Stomach (tissue), 9 donors: ENCODE results near the gene DGAT2. TPM values are rescaled to one million over a fixed set of nuclear protein-coding genes. Genes with fewer than 3 reads are reported as not detected.

Experiments
- DNase-seq, 2 donors: peaks; one replicate each; pipeline versions ENCODE4 v3.0.0 to v3.0.0-alpha.2; 2013 to 2019
- H3K27ac ChIP-seq, 5 donors: fragments of 200-600 bp in 4 of 5; sonication (generic) in 4 of 5; one replicate each; pipeline ENCODE4 v1.5.1; 2013 to 2019; ENCODE audit warnings: mild to moderate bottlenecking in 1 of 5, moderate library complexity in 1 of 5
- H3K27me3 ChIP-seq, 3 donors: fragments of 200-600 bp; sonication (generic); one replicate each; pipeline ENCODE4 v1.5.1; 2017 to 2019; ENCODE audit warnings: mixed run types in 1 of 3
- H3K36me3 ChIP-seq, 4 donors: fragments of 200-600 bp; sonication (generic); 1 replicate in 3 of 4; 2 replicates in 1 of 4; pipeline ENCODE4 v1.5.1; 2016 to 2019
- H3K4me1 ChIP-seq, 4 donors: fragments of 200-600 bp; sonication (generic); one replicate each; pipeline ENCODE4 v1.5.1; 2016 to 2019
- H3K4me3 ChIP-seq, 4 donors: fragments of 200-600 bp; sonication (generic) in 3 of 4; one replicate each; pipeline ENCODE4 v1.5.1; 2016 to 2019; ENCODE audit warnings: mild to moderate bottlenecking in 1 of 4
- H3K9me3 ChIP-seq, 4 donors: fragments of 200-600 bp; sonication (generic); one replicate each; pipeline ENCODE4 v1.5.1; 2016 to 2019
- EP300 ChIP-seq: sonication (generic); formaldehyde crosslinking; IDR thresholded peaks from one replicate; pipeline ENCODE4 v1.6.1; 2017; ENCODE audit warnings: antibody characterized with exemption
- POLR2A ChIP-seq, 4 donors: fragments of 450-650 bp; IDR thresholded peaks; one replicate each; pipeline ENCODE4 v1.6.1; 2016; ENCODE audit warnings: antibody characterized with exemption in 4 of 4, control low read depth in 2 of 4, mild to moderate bottlenecking in 1 of 4, moderate library complexity in 1 of 4
- POLR2AphosphoS5 ChIP-seq, 3 donors: sonication (generic); formaldehyde crosslinking; IDR thresholded peaks; one replicate each; pipeline ENCODE4 v1.6.1; 2016; ENCODE audit warnings: antibody characterized with exemption in 3 of 3
- WGBS, 5 donors: extraction: QIAGEN DNeasy Blood & Tissue Kit in 3 of 5; methylation state at CpG; one replicate each; pipeline versions ENCODE4 v1.1.5 to v1.1.7; 2013 to 2018; 5-methylcytosine and 5-hydroxymethylcytosine counted together
- intact Hi-C: fragments of 100-400 bp; cut with DNase I; formaldehyde crosslinking; loops from one replicate; pipeline ENCODE4 v1.15.1; 2023; ENCODE audit warnings: low total_unique reads
- polyA plus RNA-seq, 3 donors: library from polyadenylated mRNA; stranded (reverse); fragments of 200-250 nt; gene quantifications; one replicate each; pipeline ENCODE4 v1.2.3, GENCODE V29; 2013
- total RNA-seq, 5 donors: library from RNA; depleted of rRNA; stranded (reverse); fragments of >200 nt; gene quantifications; one replicate each; pipeline versions ENCODE4 v1.1.0 to v1.2.3, GENCODE V29; 2014 to 2016
- TF ChIP-seq, protein P1 (sequence below), 7 experiments: fragments of 450-650 bp in 4 of 7; fragments of 200-600 bp in 3 of 7; sonication (generic) in 3 of 7; IDR thresholded peaks; one replicate each; pipeline ENCODE4 v1.5.1; 2016 to 2019; ENCODE audit warnings: antibody characterized with exemption in 7 of 7, control low read depth in 2 of 7, mild to moderate bottlenecking in 1 of 7
- donor health status: healthy with polysubstance abuse.
- donor health status: Bipolar disorder and iron deficiency.
- donor health status: healthy.

DGAT2 gene
- total and polyA plus RNA-seq, 8 donors, result 0.45 to 16.1 (median 3.7) TPM; not detected in 2

DNA sequence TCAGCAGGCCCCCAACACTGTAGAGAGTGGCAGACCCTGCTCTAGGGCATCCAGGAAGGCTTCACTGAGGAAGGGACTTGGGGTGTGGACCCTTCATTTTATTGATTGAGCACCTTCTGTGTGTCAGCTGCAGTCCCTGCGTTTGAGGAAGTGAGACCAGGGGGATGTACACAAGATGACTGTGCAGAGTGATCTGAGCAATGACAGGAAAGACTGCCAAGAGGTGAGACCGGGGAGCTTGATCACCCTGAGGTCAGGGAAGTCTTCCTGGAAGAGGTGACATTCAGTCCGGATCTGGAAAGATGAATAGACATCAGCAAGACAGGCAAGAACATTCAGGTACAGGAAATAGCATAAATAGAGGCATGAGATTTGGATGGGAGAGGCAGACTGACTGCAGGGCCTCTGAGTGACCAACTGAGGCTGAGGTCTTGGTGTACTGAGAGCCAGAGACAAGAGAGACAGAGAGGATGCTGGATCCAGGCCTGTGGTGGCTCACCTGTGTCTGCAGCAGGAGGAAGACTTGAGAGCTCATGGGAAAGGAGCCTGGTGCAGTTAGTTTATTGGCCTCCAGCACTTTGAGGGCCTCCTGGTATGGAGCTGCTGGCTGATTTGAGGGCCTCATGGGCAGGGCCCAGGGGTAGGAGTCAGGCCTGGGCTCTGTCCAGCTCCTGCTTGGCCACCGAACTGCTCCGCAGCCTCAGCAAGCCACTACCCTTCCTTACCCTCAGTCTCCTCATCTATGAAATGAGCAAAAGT is 5.2 kb downstream of the DGAT2 start:
- H3K9me3 ChIP-seq, result no peaks in the 10 kb centered on the region
- peaks cover 0 to 9% (median 2%) of the 10 kb centered on the region in 3 donors for H3K27me3 ChIP-seq
- H3K36me3 ChIP-seq, result no peaks in the 10 kb centered on the region
- H3K4me3 ChIP-seq, result no peak overlapping the region
- intact Hi-C loops, result no loop called here
- WGBS, 5 donors, result 74 to 87% (median 76%) methylated on average over 4 to 5 of the region's 5 CpGs
- H3K4me1 ChIP-seq, result peaks cover 5 to 9% (median 7%) of the 10 kb centered on the region in 4 donors
- peak overlapping the region in 2 of 5 donors; percentile 53 to 62 for H3K27ac ChIP-seq
- no peak for TF ChIP-seq POLR2A (IDR thresholded peaks at IDR 0.05)
- TF ChIP-seq, protein P1, sequence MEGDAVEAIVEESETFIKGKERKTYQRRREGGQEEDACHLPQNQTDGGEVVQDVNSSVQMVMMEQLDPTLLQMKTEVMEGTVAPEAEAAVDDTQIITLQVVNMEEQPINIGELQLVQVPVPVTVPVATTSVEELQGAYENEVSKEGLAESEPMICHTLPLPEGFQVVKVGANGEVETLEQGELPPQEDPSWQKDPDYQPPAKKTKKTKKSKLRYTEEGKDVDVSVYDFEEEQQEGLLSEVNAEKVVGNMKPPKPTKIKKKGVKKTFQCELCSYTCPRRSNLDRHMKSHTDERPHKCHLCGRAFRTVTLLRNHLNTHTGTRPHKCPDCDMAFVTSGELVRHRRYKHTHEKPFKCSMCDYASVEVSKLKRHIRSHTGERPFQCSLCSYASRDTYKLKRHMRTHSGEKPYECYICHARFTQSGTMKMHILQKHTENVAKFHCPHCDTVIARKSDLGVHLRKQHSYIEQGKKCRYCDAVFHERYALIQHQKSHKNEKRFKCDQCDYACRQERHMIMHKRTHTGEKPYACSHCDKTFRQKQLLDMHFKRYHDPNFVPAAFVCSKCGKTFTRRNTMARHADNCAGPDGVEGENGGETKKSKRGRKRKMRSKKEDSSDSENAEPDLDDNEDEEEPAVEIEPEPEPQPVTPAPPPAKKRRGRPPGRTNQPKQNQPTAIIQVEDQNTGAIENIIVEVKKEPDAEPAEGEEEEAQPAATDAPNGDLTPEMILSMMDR (IDR thresholded peaks at IDR 0.05), result no peak
- DNase-seq, result peak in 1 of 2 donors; percentile 32

DNA sequence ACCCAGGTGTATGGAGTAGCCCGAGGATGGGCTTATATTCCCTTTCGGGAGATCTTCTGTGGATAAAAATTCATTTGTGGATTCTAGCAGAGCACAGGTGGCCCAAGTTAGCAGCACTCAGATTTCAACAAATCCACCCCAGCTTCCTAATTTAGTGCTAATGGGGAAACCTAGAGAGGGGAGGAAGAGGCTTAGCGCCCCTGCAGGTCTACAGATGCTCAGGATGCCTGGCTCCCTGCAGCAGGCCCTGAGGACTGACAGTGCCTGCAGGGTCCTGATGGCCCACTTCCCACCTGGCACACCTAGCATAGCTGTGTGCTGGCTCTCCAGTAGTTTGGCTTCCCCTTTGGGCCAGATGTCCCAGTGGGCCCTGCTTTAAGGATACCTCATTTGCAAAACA is 6.5 kb downstream of the DGAT2 start:
- H3K27ac ChIP-seq, result no peak overlapping the region
- TF ChIP-seq, protein P1 (IDR thresholded peaks at IDR 0.05), result no peak
- TF ChIP-seq POLR2AphosphoS5 (IDR thresholded peaks at IDR 0.05) (no peak), EP300 (no peak), POLR2A (IDR thresholded peaks at IDR 0.05) (no peak)
- H3K4me3 ChIP-seq, result no peak overlapping the region
- no peaks in the 10 kb centered on the region for H3K9me3 ChIP-seq
- H3K36me3 ChIP-seq, result no peaks in the 10 kb centered on the region
- no peaks in the 10 kb centered on the region for H3K27me3 ChIP-seq
- intact Hi-C loops, result no loop called here
- 90 to 99% (median 95%) methylated on average over 3 of the region's 3 CpGs for WGBS, 5 donors
- no peaks in the 10 kb centered on the region for H3K4me1 ChIP-seq
- DNase-seq, result no peak

DNA sequence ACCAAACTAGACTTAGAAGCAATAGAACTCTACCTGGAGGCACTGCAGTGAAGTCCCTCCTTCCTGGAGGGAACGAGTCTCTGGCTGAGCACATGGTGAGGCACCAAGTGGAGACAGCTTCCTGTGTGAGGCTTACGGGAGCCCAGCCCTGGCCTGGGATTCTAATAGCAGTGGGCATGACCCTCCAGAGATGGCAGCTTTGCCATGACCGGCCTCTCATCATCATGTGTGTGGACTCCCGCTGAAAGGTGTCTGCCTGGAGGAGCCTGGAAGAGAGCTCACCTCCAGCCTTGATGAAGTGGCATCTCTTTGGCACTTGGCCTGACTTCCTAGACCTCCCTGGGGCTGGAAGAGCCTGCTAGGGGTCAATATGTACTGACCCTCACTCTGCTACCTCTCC is 8.0 kb downstream of the DGAT2 start:
- no peak for DNase-seq
- Histone ChIP-seq H3K4me3 (no peak overlapping the region), H3K27ac (no peak overlapping the region), H3K4me1 (no peaks in the 10 kb centered on the region), H3K27me3 (no peaks in the 10 kb centered on the region), H3K36me3 (no peaks in the 10 kb centered on the region), H3K9me3 (no peaks in the 10 kb centered on the region)
- TF ChIP-seq, protein P1 (IDR thresholded peaks at IDR 0.05), result no peak
- TF ChIP-seq EP300 (no peak), POLR2A (IDR thresholded peaks at IDR 0.05) (no peak), POLR2AphosphoS5 (IDR thresholded peaks at IDR 0.05) (no peak)
- intact Hi-C loops, result no loop called here
- 90 to 100% (median 95%) methylated on average over 3 to 4 of the region's 4 CpGs for WGBS, 5 donors

DNA sequence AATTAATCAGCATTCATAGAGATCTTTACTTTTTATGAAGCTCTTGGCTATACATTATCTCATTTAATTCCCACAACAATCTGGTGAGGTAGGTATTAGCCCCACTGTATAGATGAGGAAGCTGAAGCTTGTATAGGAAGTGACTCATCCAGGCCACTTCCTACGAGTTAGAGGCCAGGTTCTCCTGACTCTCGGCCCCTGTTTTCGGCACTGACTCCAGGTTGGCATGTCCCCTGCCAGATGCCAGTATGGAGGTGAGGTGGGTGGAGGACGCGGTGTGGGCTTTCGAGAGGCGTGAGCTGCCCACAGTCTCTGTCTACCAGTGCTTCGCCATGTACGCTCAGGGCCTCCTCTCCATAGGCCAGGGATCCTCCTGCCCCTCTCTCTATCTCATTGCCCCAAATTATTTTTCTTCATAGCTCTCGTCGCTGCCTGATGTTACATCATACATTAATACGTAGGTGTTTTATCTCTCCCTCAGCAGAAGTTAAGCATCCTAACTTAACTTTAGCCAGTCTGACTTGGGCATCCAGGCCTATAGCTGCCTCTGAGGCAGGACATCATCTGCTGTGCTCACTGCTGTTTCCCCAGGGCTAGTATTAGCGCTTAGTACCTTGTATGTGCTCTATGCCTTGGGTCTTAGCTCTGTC is 9.0 kb downstream of the DGAT2 start:
- Histone ChIP-seq H3K9me3 (no peaks in the 10 kb centered on the region), H3K27me3 (no peaks in the 10 kb centered on the region), H3K4me1 (no peaks in the 10 kb centered on the region), H3K27ac (peak overlapping the region in 2 of 5 donors; percentile 5 to 56), H3K4me3 (no peak overlapping the region), H3K36me3 (no peaks in the 10 kb centered on the region)
- intact Hi-C loops, result no loop called here
- no peak for DNase-seq
- no peak for TF ChIP-seq POLR2A (IDR thresholded peaks at IDR 0.05)
- TF ChIP-seq, protein P1 (IDR thresholded peaks at IDR 0.05), result no peak
- TF ChIP-seq EP300, result no peak
- TF ChIP-seq POLR2AphosphoS5 (IDR thresholded peaks at IDR 0.05), result no peak
- WGBS, 5 donors, result 83 to 92% (median 91%) methylated on average over 13 of the region's 13 CpGs
